COLO668 (cell line): ENCODE measurements around the gene GRAMD2A.

Experiments used
- DNase-seq: peaks from one replicate; lab custom pipeline; 2025; ENCODE audit not compliant: unreplicated experiment; lab: John Stamatoyannopoulos, UW

The GRAMD2A gene

DNA sequence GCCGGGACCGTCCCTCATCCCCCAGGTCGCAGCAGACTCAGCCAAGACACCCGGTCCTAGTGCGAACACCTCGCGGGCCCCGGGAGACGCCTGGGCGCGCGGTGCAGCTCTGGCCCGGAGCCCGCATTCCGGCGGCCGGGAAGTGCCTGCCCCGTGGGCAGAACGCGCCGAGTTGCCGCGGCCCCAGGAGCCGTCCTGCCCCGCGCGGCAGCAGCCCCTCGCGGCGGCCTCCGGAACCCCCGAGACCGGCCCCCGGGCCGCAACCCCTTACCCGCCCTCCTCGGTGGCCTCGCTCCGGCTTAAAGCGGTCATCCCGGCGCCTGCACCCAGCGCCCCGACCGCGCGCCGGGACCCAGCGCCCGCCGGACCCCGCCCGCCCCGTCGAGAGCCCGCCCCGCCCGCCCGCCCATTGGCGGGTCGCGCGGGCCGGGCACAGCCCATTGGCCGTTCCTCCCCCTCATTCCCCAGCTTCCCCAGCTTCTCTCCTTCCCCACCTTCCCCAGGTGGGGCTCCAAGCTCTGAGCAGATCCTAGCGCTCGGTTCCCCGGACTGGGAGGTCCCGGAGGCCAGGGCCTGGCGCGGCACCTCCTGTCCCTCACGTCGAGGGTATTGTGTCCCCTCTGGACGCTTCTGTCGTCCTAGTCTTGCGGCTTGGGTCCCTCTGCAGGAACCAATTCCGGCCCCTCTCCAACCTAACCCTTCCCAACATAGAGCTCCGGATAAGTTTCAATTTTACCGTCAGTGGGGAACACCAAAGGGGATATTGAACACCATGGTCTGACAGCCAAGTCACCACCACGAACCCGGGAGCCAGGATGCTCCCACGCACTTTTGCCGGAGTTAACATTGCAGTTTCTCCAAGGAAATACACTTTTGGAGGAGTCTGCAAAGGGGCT, at the start of gene GRAMD2A:
GRAMD2A (minus strand) TSS at position 328 of the 896 bp plus-strand sequence.
- peak; percentile 84 for DNase-seq

DNA sequence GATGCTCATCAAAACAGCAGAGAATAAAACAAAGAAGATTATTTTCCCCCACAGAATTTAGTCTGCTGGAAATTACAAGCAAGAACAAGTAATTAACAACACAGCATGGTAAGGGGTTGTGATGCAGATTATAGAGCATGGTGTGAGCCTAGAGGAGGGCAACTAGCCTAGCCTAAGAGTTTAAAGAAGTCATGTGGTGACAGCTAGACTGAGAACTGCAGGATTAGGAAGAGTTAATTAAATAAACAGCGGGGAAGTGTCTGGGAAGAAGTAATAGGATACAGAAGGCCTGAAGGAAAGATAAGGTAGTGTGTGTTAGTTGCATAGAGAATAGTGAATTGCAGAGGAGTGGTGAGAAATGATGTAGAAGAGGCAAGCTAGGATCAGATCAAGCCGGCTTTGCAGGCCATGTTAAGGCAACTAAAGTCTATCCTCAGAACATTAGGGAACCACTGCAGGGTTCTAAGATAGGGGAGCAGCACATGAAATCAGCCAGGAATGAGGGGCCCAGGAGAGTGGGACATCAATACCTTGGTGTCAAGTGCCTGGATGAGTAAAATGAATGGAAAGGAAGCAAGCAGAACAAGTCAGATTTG, 45.3 kb upstream of the GRAMD2A start:
- DNase-seq, result no peak

DNA sequence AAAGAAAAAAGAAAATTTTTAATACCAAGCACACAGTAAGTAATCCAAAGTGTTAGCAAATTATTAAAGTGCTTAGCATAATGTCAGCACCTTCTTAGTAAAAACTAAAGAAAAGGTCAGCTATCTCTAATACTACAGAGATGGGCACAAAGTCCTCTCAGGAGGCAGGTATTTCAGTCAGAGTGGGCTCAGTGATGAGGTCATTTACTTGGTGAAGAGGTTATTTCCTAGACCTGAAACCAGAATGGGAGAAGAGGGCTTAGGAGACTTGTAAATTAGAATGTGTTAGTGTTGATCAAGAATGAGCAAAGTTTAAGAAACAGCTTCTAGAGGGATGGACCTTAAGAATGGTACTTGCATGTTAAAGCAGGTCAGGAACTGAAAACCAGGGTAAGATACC, 42.1 kb upstream of the GRAMD2A start:
- DNase-seq, result no peak

DNA sequence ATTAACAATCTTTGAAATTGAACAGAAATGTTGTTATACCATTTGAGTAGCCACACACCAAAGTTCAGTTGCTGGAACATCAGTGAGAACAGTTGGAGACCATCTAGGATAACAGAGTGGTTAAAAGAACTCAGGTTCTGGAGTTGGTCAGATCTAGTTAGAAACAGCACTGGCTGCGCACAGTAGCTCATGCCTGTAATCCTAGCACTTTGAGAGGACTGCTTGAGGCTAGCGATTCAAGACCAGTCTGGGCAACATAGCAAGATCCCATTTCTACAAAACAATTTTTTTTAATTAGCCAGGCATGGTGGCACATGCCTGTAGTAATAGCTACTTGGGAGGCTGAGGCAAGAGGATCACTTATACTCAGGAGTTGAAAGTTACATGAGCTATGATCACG, 41.0 kb upstream of the GRAMD2A start:
- DNase-seq, result no peak

DNA sequence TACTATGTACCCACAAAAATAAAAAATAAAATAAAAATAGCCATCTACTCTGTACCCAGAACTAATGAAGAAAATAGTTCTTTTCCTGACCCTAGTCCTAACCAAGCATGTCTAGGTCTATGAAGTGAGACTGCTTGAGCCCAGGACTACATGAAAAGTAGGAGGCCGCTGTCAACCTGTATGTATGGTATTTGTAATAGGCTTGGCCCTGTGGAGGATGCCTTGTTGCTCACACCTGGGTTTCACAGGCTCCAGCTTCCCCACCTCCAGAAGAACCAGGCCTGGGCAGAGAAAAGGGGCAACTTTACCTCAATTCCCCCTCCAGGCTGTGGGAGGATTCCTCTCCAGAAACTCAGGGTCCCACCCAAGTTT, 40.3 kb upstream of the GRAMD2A start:
- DNase-seq, result no peak

DNA sequence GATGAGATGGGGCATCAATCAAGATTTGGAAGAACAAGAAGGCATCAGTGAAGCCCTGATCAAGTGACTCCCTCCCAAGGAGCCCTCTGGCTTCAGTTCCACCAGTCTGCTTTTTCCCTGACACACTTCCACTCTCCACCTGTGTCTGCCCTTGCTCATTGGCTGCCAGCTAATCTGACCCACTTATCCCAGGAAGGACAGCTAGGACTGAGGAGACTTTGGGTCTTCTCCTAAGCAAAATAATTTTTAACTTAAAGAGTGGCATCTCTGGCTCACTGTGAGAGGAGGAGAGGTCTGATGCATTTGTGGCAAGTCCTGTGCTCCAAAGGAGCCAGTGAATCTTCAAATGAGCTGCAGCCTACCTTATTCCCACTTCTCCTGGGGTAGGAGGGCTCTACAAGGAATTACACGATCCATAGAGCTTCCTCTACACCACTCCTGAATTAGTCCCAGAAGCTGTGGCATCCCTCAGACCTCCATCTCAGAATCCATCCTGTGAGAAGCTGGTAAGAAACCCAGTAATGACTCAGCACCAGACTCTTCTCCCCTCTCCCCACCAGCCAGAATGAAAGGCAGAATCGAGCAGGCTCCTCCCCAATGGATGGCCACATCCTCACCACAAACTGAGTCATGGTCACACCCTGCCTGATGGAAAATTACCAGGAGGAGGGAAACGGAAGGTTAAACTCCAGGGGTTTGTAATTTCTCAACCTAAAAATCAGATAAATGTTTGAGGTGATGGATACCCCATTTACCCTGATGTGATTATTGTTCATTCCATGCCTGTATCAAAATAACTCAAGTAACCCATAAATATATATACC, 39.7 kb upstream of the GRAMD2A start:
- DNase-seq, result peak; percentile 44

DNA sequence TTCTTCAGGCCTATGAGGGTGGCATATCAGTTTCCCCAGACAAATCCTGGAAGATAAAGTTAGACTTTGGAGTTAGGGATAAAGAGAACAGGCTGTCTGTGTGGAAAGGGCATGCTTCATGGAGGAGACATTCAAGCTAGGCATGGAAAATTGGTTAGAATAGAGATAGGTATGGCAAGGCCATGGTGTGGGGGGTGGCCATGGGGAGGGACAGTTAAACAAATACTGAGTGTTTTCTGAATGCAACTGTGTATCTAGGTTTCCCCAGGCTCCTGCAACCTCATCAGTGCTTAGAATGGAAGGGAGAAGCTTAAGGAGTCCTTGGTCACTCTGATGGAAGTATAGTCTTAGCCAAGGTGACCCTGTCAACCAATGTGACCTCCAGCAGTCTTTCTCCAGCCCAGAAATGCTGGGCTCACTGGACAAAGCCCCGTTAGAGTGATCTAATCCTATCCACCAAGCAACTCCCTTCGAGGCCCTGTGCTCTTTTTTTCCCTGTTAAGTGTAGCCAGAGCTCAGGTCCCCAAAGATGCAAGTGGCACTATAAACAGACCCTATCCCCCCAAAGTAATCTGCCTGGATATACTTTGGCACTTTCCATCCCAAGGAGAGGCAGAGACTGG, 38.9 kb upstream of the GRAMD2A start:
- no peak for DNase-seq

DNA sequence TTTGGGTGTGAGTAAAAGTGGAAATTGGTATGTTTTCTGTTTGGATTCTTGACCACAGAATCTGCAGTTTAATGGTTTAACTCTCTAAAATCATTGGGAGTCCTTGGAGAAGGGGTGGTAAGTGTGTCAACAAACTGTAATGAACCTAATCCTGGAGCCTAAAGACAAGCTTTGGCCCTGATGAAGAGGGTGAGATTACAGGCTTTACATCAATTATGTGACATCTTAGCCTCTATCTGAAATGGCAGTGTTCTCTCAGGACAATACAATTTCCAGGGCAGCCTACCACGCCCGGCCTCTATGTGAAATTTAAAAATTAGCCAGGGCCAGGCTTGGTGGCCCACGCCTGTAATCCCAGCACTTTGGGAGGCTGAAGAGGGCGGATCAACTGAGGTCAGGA, 37.7 kb upstream of the GRAMD2A start:
- no peak for DNase-seq

DNA sequence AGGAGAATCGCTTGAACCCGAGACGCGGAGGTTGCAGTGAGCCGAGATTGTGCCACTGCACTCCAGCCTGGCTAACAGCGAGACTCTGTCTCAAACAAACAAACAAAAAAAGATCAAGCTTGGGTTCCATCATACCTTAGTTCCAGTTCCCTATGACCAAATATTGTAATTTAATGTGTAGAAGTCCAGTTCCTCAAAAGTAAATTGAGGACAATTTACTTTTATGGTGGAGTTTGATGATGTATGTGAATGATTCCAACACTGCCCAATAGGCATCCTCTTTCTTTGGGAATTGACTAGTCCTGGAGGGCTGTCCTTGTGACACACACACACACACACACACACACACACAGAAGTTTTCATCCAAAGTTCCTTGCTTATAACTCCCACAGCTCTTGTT, 36.2 kb upstream of the GRAMD2A start:
- DNase-seq, result no peak

DNA sequence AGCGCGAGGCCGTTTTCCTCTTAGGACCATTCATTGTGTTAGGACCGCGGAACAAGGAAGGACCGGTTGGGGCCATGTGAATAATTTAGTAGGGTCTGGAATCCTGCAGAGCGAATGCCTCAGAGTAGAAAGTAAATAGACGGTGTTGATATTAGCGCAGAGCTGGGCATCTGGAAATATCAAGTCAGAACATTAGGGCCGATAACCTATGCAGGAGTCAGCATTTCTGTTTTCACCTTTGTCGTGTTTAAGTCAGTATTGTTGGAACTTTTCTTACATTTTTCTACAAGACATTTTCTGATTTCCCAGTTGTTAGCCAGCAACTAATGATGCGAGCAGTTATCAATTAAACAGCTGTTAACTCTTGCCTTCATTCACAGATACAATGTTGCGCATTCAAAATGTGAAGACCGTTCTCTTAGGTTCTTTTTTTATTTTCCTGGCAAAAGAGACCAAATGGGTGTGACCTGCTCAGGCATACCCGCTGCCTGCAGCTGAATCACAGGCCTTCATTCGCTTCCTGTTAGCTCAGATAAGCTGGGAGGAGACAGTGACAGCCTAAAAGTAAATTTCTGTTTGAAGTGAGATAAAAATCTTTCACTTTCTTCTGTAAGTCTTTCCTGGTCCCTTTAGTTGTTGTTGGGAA, 34.4 kb upstream of the GRAMD2A start:
- peak; percentile 88 for DNase-seq

DNA sequence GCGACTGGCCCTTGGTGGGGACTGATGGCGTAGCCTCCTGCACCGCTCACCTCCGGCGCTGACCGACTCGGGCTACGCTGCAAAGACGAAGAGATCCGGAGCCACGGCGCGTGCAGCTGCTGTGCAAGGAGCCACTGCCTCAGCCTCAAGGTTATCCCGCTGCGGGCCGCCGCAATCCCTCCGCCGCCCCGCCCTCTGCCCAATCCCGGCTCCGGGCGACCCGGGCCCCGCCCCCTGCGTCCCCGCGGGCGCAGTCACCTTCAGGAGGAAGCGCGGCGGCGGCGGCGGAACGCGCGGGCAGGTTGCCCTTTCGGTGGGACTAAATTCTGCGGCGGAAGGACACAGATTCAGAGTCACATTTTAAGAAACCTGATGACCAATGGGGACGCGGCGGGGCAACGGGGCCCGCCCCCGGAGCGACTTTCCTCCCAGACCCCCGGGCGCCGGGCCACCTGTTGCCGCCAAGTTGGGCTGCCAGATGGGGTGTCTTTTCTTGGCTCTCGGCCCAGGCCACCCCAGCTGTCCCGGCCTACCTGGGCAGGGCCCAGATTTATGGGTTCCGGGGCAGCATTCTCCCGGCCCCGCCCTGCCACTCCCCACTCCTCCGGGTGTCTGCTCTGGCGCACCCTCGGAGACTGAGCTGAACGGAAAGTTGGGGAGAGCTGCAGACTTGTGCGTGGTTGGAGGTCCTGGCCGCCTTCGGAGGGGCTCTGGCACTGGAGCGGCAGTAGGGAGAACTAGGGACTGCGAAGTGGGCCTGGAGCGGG, 33.7 kb upstream of the GRAMD2A start, which contains the start of gene PKM:
PKM (minus strand) TSS at position 125 of the 767 bp plus-strand sequence. CDS start 12,093 bp downstream, outside the sequence.
- peak; percentile 99 for DNase-seq

DNA sequence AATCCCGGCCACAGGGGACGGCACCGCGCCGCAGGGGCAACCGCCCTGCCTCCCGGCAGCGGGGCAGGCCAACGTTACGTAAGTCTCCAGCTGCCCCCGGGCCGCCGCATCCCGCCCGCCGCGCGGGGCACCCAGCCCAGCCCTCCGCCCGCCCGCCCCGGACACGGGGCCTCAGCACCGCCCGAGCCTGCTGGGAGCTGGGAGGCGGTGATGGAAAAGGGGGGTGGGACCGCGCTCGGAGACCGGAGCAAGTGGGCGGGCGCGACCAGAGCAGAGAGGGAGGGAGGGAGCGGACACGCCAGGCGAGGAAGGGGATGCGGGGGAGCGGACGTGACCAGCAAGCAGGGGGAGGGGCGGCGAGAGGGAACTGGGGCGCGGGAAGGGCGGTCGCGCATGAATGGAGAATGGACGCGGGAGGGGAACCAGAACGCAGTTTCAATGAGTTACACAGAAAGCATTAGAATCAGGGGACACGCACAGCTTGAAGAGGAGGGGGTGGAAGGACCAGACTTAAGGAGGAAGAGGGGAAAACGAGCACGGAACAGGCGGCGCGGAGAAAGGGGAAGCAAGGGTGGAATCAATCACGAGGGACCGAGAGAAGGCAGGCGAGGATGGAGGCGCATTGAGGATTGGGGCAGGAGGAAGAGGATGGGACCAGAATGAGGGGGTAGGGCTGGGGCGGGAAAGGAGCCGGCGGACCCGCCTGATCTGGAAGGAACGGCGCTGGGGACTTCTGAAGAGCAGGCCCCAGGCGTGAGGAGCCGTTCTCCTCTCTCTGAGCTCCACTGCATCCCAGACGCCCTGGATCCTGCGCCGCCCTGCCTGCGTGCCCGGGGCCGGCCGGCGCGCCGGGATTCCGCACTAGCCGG, 32.8 kb upstream of the GRAMD2A start:
- DNase-seq, result peak; percentile 90

DNA sequence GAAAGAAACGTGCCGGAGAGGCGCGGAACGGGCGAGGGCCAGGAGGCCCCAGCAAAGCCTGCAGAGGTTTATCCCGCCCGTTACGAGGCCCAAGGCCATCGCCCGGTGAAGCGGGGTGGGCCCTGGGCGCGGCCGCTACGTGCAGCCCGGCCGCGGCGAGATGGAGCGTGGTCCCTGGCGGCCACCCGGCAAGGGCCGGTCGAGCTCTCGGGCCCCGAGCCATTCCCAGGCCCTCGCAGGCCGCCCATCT, 32.3 kb upstream of the GRAMD2A start:
- DNase-seq, result no peak

DNA sequence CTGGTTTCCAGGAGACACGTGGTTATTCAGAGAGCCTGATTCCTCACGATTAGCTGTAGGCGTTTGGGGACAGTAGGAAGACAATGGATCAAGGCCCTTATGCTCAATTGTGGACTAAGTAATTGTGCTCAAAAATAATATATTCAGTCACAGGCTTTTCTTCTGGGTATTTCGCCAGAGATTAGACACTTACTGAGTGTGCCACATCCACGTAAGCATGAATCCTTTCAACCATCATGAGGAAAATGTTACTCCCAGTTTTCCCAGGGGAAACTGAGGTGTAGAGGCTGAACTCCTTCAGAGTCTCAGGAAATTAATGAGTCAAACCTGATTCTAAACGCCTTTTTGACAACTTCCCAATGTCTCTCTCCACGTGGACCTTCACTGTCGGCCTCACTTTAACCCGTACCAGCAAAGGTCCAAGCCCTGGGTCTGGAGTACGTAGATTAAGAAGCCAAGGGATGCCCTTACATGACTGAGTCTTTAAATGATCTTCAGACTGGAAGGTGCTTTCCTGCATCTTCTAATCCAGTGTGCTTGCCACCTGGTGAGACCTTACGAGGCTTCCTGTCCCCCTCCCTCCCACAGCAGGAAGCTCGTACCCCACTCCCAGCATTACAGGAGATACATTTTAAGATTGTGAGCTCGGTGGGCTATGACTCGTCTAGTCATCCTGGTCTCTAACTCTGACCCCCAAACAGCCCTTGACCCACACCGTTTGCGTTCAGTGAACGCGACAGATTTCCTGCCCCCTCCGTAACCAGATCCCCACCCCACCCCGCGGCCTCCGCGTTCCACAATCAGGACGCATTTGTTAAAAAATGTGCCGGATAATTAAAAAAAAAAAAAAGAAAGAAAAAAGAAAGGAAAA, 31.7 kb upstream of the GRAMD2A start:
- DNase-seq, result no peak

DNA sequence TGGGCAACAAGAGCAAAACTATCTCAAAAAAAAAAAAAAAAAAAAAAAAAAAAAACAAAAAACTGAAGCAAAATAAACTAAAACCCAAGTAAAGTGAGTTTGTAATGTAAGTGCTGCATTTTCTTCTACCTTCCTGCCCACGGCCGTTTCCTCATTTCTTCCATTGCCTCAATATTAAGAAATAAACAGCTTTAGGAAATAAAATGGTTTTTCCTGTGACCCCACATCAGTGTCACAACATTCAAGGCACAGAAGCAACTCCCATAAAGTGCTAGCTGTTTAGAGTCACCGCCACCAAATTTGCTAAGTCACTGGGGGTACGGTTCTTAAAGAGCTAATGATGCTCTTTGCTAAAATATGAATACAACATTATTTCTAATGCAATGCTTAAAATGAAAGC, 30.1 kb upstream of the GRAMD2A start:
- DNase-seq, result no peak

DNA sequence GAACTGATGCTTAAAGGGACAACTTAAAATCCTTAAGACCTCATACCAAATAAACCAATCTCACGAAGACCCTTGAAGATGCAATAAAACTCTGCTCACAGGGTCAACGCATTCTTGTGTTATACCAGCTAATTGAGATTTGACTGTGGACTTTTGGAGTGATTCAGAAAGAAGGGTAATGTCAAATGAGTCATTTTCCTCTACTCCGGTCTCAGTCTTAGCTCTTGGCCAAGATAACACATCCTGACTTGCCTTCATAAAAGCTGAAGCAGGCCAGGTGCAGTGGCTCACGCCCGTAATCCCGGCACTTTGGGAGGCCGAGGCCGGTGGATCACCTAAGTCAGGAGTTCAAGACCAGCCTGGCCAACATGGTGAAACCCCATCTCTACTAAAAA, 29.6 kb upstream of the GRAMD2A start:
- DNase-seq, result no peak

DNA sequence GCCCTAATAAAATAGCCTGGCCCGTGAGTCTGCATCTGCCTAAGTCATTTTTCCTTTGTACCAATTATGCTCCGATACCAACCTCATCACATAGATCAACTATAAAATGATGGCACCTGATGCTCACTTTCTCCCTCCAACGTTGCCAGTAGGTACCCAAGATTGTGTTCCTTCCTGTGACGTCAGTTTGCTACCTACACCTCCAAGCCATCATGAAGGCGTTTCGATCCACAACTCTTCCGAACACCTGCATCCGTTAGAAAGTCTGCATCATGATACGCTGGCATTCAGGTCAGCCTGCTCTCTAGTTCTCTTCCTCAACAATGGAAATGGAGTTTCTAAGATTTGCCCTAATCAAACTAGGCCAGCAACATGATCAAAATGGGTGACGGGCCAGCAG, 25.7 kb upstream of the GRAMD2A start:
- no peak for DNase-seq

DNA sequence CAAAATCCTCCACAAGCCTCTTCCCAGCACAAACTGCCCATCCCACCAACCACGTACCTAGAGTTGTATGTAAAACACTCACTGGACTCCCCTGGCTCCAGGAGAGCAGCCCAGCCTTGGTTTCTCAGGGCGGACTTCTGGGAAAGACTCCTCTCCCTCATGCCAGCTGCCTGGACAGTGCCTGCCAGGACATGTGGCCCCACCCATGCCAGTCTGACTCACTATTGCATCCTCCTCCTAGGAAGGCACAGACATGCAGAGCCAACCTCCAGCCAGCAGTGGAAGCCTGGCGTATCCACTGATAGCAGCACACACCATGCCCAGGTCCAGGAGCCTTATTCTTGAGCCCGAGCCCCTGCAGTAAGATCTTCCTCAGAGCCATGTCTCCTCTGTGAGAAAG, 24.8 kb upstream of the GRAMD2A start:
- no peak for DNase-seq
